Measurements from ENCODE around the gene SLC28A1. TPM values are rescaled to one million over a fixed set of nuclear protein-coding genes. Genes with fewer than 3 reads are reported as not detected.
"Not testable (repeated sequence)": the region's sequence is repeated elsewhere in the genome, so short reads cannot be mapped to it uniquely, and the experiment has no call there.

SLC28A1 gene
- total RNA-seq, 2 experiments from 2014 or later: not detected

GRCh38 chr15:84868037-84868880 is 16.2 kb upstream of the SLC28A1 start:
- H3K27me3 Mint-ChIP-seq: no peaks in the 10 kb centered on the region
- CTCF ChIA-PET: interaction anchor here (0.6 to 1.0 kb wide), 3 partner anchors 10 to 298 kb away, joined by 3 read pairs; no protein-coding TSS in a partner anchor
- H3K9me3 Mint-ChIP-seq: no peaks in the 10 kb centered on the region
- no peak overlapping the region for H3K4me3 Mint-ChIP-seq
- POLR2A ChIA-PET: no interaction called here
- no peaks in the 10 kb centered on the region for H3K36me3 Mint-ChIP-seq (ENCODE audit: low read depth)
- no peaks in the 10 kb centered on the region for H3K4me1 Mint-ChIP-seq
- H3K27ac Mint-ChIP-seq: no peak overlapping the region
- DNase-seq: no peak

GRCh38 chr15:84869510-84869909 is 15.0 kb upstream of the SLC28A1 start:
- Mint-ChIP-seq H3K9me3 (no peaks in the 10 kb centered on the region), H3K4me1 (no peaks in the 10 kb centered on the region), H3K4me3 (no peak overlapping the region), H3K36me3 (ENCODE audit: low read depth) (no peaks in the 10 kb centered on the region), H3K27me3 (peaks cover 2% of the 10 kb centered on the region), H3K27ac (no peak overlapping the region)
- ChIA-PET CTCF (interaction anchor here (1.0 to 1.8 kb wide), 5 partner anchors 9 to 299 kb away, joined by 3 to 6 read pairs (median 3); no protein-coding TSS in a partner anchor), POLR2A (no interaction called here)
- DNase-seq: no peak

- H3K9me3 Mint-ChIP-seq: no peaks in the 10 kb centered on the region
- peaks cover 2% of the 10 kb centered on the region for H3K27me3 Mint-ChIP-seq
- no peak overlapping the region for H3K27ac Mint-ChIP-seq
- H3K4me1 Mint-ChIP-seq: no peaks in the 10 kb centered on the region
- H3K36me3 Mint-ChIP-seq (ENCODE audit: low read depth): no peaks in the 10 kb centered on the region
- CTCF ChIA-PET: interaction anchor here (1.8 kb wide), 1 partner anchor 131 kb away, joined by 3 read pairs; no protein-coding TSS in a partner anchor
- H3K4me3 Mint-ChIP-seq: no peak overlapping the region
- no peak for DNase-seq
- POLR2A ChIA-PET: no interaction called here
These were observed 13.0 kb upstream of the SLC28A1 start for GRCh38 chr15:84871428-84871985.

GRCh38 chr15:84872009-84872910 is 12.2 kb upstream of the SLC28A1 start:
- Mint-ChIP-seq H3K27me3 (peaks cover 2% of the 10 kb centered on the region), H3K4me3 (no peak overlapping the region), H3K9me3 (no peaks in the 10 kb centered on the region), H3K4me1 (peaks cover 3% of the 10 kb centered on the region), H3K27ac (no peak overlapping the region), H3K36me3 (ENCODE audit: low read depth) (no peaks in the 10 kb centered on the region)
- DNase-seq: no peak
- CTCF ChIA-PET: no interaction called here
- POLR2A ChIA-PET: no interaction called here

GRCh38 chr15:84873997-84874396 is 10.5 kb upstream of the SLC28A1 start:
- Mint-ChIP-seq H3K27ac (no peak overlapping the region), H3K27me3 (peaks cover 2% of the 10 kb centered on the region), H3K4me1 (peaks cover 3% of the 10 kb centered on the region), H3K36me3 (ENCODE audit: low read depth) (no peaks in the 10 kb centered on the region), H3K9me3 (no peaks in the 10 kb centered on the region), H3K4me3 (no peak overlapping the region)
- no peak for DNase-seq
- ChIA-PET POLR2A (no interaction called here), CTCF (interaction anchor here (0.6 to 1.1 kb wide), 3 partner anchors 31 to 745 kb away, joined by 3 to 5 read pairs (median 3); no protein-coding TSS in a partner anchor)

GRCh38 chr15:84874981-84875699 is 9.3 kb upstream of the SLC28A1 start:
- Mint-ChIP-seq H3K27ac (no peak overlapping the region), H3K4me1 (peaks cover 3% of the 10 kb centered on the region), H3K4me3 (no peak overlapping the region), H3K9me3 (no peaks in the 10 kb centered on the region), H3K36me3 (ENCODE audit: low read depth) (no peaks in the 10 kb centered on the region), H3K27me3 (peaks cover 2% of the 10 kb centered on the region)
- no peak for DNase-seq
- ChIA-PET POLR2A (no interaction called here), CTCF (interaction anchor here (1.1 kb wide), 1 partner anchor 30 kb away, joined by 3 read pairs; no protein-coding TSS in a partner anchor)

GRCh38 chr15:84876269-84876668 is 8.2 kb upstream of the SLC28A1 start:
- Mint-ChIP-seq H3K4me1 (peaks cover 3% of the 10 kb centered on the region), H3K36me3 (ENCODE audit: low read depth) (no peaks in the 10 kb centered on the region), H3K27ac (no peak overlapping the region), H3K9me3 (no peaks in the 10 kb centered on the region), H3K4me3 (no peak overlapping the region), H3K27me3 (peaks cover 2% of the 10 kb centered on the region)
- no peak for DNase-seq
- ChIA-PET CTCF (interaction anchor here (0.7 to 1.6 kb wide), 2 partner anchors 10 to 277 kb away, joined by 4 to 7 read pairs; no protein-coding TSS in a partner anchor), POLR2A (interaction anchor here (0.6 kb wide), 1 partner anchor 229 kb away, joined by 7 read pairs; no protein-coding TSS in a partner anchor)

- H3K4me1 Mint-ChIP-seq; H3K4me3 Mint-ChIP-seq; DNase-seq; H3K36me3 Mint-ChIP-seq (ENCODE audit: low read depth); H3K9me3 Mint-ChIP-seq; H3K27ac Mint-ChIP-seq; POLR2A ChIA-PET; H3K27me3 Mint-ChIP-seq: not testable (repeated sequence)
- CTCF ChIA-PET: interaction anchor here (0.7 to 1.4 kb wide), 8 partner anchors 8 to 303 kb away, joined by 3 to 6 read pairs (median 3); no protein-coding TSS in a partner anchor
These were observed 6.8 kb upstream of the SLC28A1 start for GRCh38 chr15:84877701-84878100.

GRCh38 chr15:84878504-84878903 is 6.0 kb upstream of the SLC28A1 start:
- peak; percentile 68 for DNase-seq
- POLR2A ChIA-PET: no interaction called here
- Mint-ChIP-seq H3K27ac (no peak overlapping the region), H3K27me3 (peaks cover 2% of the 10 kb centered on the region), H3K4me1 (peaks cover 3% of the 10 kb centered on the region), H3K36me3 (ENCODE audit: low read depth) (no peaks in the 10 kb centered on the region), H3K9me3 (no peaks in the 10 kb centered on the region), H3K4me3 (no peak overlapping the region)
- CTCF ChIA-PET: interaction anchor here (0.5 to 1.4 kb wide), 12 partner anchors 9 to 307 kb away, joined by 3 to 6 read pairs (median 3); no protein-coding TSS in a partner anchor

GRCh38 chr15:84879088-84879780 is 5.2 kb upstream of the SLC28A1 start:
- Mint-ChIP-seq H3K4me1 (peaks cover 3% of the 10 kb centered on the region), H3K4me3 (no peak overlapping the region), H3K9me3 (no peaks in the 10 kb centered on the region), H3K36me3 (ENCODE audit: low read depth) (no peaks in the 10 kb centered on the region), H3K27ac (no peak overlapping the region), H3K27me3 (no peaks in the 10 kb centered on the region)
- CTCF ChIA-PET: interaction anchor here (0.7 to 1.4 kb wide), 5 partner anchors 9 to 305 kb away, joined by 3 to 6 read pairs (median 3); no protein-coding TSS in a partner anchor
- POLR2A ChIA-PET: no interaction called here
- DNase-seq: no peak

- no peaks in the 10 kb centered on the region for H3K36me3 Mint-ChIP-seq (ENCODE audit: low read depth)
- no peaks in the 10 kb centered on the region for H3K9me3 Mint-ChIP-seq
- no peaks in the 10 kb centered on the region for H3K27me3 Mint-ChIP-seq
- H3K4me3 Mint-ChIP-seq: no peak overlapping the region
- POLR2A ChIA-PET: no interaction called here
- CTCF ChIA-PET: no interaction called here
- no peak overlapping the region for H3K27ac Mint-ChIP-seq
- DNase-seq: no peak
- H3K4me1 Mint-ChIP-seq: peaks cover 3% of the 10 kb centered on the region
These were observed 4.5 kb upstream of the SLC28A1 start for GRCh38 chr15:84880007-84880406.

Data from activated CD4-positive, alpha-beta T cell treated with anti-CD3 and anti-CD28 coated beads, Interleukin-2, amount 10 ng/mL, durations not matched to agents 7 days and 5 days (primary cell).